Neural cell (in vitro differentiated cells): Measurements from ENCODE around the gene CASZ1. TPM values are rescaled to one million over a fixed set of nuclear protein-coding genes. Genes with fewer than 3 reads are reported as not detected.

ENCODE experiments used
- H2AFZ ChIP-seq: fragments of 200-600, 300-800 bp; sonication (generic), shearing (Covaris generic); 2 replicates; pipeline ENCODE4 v1.6.0; 2014; ENCODE audit warnings: low read depth, mild to moderate bottlenecking, antibody characterized with exemption, low read length, moderate library complexity
- H3F3A ChIP-seq: fragments of 200-600 bp; shearing (Covaris generic); 2 replicates; pipeline ENCODE4 v1.6.1; 2016; ENCODE audit warnings: mild to moderate bottlenecking, moderate library complexity, mixed read lengths, antibody characterized with exemption, low read length; ENCODE audit not compliant: insufficient read depth, poor library complexity, severe bottlenecking
- H3K27ac ChIP-seq: fragments of 200-600, 300-800 bp; sonication (generic), shearing (Covaris generic); 2 replicates; pipeline ENCODE4 v1.5.1; 2014; ENCODE audit warnings: mild to moderate bottlenecking, low read length, moderate library complexity
- H3K27me3 ChIP-seq: fragments of 300-800, 200-600 bp; sonication (generic), shearing (Covaris generic); 2 replicates; pipeline ENCODE4 v1.6.0; 2014; ENCODE audit warnings: mild to moderate bottlenecking, low read depth, low read length, moderate library complexity; ENCODE audit not compliant: insufficient read depth
- H3K36me3 ChIP-seq: fragments of 300-800, 200-600 bp; sonication (generic), shearing (Covaris generic); 2 replicates; pipeline ENCODE4 v1.5.1; 2014; ENCODE audit warnings: mild to moderate bottlenecking, antibody characterized with exemption, low read length, moderate library complexity; ENCODE audit not compliant: insufficient read depth
- H3K4me2 ChIP-seq: fragments of 300-800, 200-600 bp; sonication (generic), shearing (Covaris generic); 2 replicates; pipeline ENCODE4 v1.6.0; 2014; ENCODE audit warnings: mild to moderate bottlenecking, low read length
- H3K4me3 ChIP-seq: fragments of 300-800, 200-600 bp; sonication (generic), shearing (Covaris generic); 2 replicates; pipeline ENCODE4 v1.5.1; 2014; ENCODE audit warnings: mild to moderate bottlenecking, low read length, moderate library complexity
- H3K79me2 ChIP-seq: fragments of 200-600 bp; shearing (Covaris generic); replicated peaks from 2 replicates; pipeline ENCODE4 v1.6.0; 2014; ENCODE audit warnings: mild to moderate bottlenecking, low read length, moderate library complexity; ENCODE audit not compliant: insufficient read depth
- H3K9ac ChIP-seq: fragments of 300-800, 200-600 bp; sonication (generic), shearing (Covaris generic); 2 replicates; pipeline ENCODE4 v1.6.1; 2016; ENCODE audit warnings: mild to moderate bottlenecking, low read length, mixed read lengths
- H3K9me2 ChIP-seq: fragments of 200-600 bp; shearing (Covaris generic); 2 replicates; pipeline ENCODE4 v1.6.1; 2016; ENCODE audit warnings: mild to moderate bottlenecking, low read length, mixed read lengths; ENCODE audit not compliant: insufficient read depth
- H3K9me3 ChIP-seq: fragments of 200-600, 300-800 bp; sonication (generic), shearing (Covaris generic); 2 replicates; pipeline ENCODE4 v1.6.1; 2016; ENCODE audit warnings: mild to moderate bottlenecking, mixed run types, low read length, moderate library complexity, mixed read lengths
- H4K20me1 ChIP-seq: fragments of 200-600 bp; shearing (Covaris generic); 2 replicates; pipeline ENCODE4 v1.6.1; 2016; ENCODE audit warnings: mild to moderate bottlenecking, mixed run types; ENCODE audit not compliant: insufficient read depth
- CTCF ChIP-seq: fragments of 450-650 bp; IDR thresholded peaks from 2 replicates; pipeline ENCODE4 v1.5.1; 2014; ENCODE audit warnings: antibody characterized with exemption, mild to moderate bottlenecking, moderate library complexity; ENCODE audit not compliant: poor library complexity, severe bottlenecking
- EP300 ChIP-seq: fragments of 450-650 bp; conservative IDR thresholded peaks from 2 replicates; pipeline ENCODE4 v1.6.1; 2014; ENCODE audit warnings: antibody characterized with exemption, mild to moderate bottlenecking, moderate library complexity; ENCODE audit not compliant: poor library complexity, severe bottlenecking
- EZH2 ChIP-seq: fragments of 200-600, 300-800 bp; shearing (Covaris generic), sonication (generic); IDR thresholded peaks from 2 replicates; pipeline ENCODE4 v1.6.1; 2014; ENCODE audit warnings: antibody characterized with exemption, low read length, borderline replicate concordance, mild to moderate bottlenecking; ENCODE audit not compliant: insufficient read depth, poor library complexity, severe bottlenecking
- MXI1 ChIP-seq: fragments of 450-650 bp; conservative IDR thresholded peaks from 2 replicates; pipeline ENCODE4 v1.6.1; 2014; ENCODE audit warnings: antibody characterized with exemption, mild to moderate bottlenecking; ENCODE audit not compliant: poor library complexity, severe bottlenecking
- POLR2AphosphoS5 ChIP-seq: IDR thresholded peaks from 2 replicates; pipeline ENCODE4 v1.6.1; 2012
- RAD21 ChIP-seq: fragments of 450-650 bp; conservative IDR thresholded peaks from 2 replicates; pipeline ENCODE4 v1.6.1; 2014; ENCODE audit warnings: antibody characterized with exemption, mild to moderate bottlenecking, moderate library complexity
- REST ChIP-seq: IDR thresholded peaks from 2 replicates; pipeline ENCODE4 v1.6.1; 2012; ENCODE audit warnings: borderline replicate concordance
- SMC3 ChIP-seq: fragments of 450-650 bp; conservative IDR thresholded peaks from 2 replicates; pipeline ENCODE4 v1.6.1; 2014; ENCODE audit warnings: antibody characterized with exemption, mild to moderate bottlenecking, moderate library complexity; ENCODE audit not compliant: poor library complexity
- TAF1 ChIP-seq: IDR thresholded peaks from 2 replicates; pipeline ENCODE4 v1.6.1; 2012; ENCODE audit warnings: low read depth
- polyA plus RNA-seq: library from polyadenylated mRNA; depleted of rRNA; stranded (reverse); fragments of >200 nt; gene quantifications from 2 replicates; pipeline ENCODE4 v1.2.3, GENCODE V29; 2014

The CASZ1 gene
- polyA plus RNA-seq, 1 donor from 2014 or later, result 0.27 TPM

- no peak for TF ChIP-seq POLR2AphosphoS5
- no peak for TF ChIP-seq MXI1
- no peak for TF ChIP-seq TAF1
- no peak for TF ChIP-seq EZH2
- no peak for TF ChIP-seq EP300
- TF ChIP-seq CTCF, result no peak
- no peak for TF ChIP-seq SMC3
- no peak for TF ChIP-seq REST
- TF ChIP-seq RAD21, result no peak
- no peak overlapping the region for H3K9ac ChIP-seq
- H3K27ac ChIP-seq, result no peak overlapping the region
- no peak overlapping the region for H3K4me3 ChIP-seq
- H4K20me1 ChIP-seq, result no peaks in the 10 kb centered on the region
- H3K9me3 ChIP-seq, result no peaks in the 10 kb centered on the region
- no peaks in the 10 kb centered on the region for H3K36me3 ChIP-seq
- no peak overlapping the region for H2AFZ ChIP-seq
- no peaks in the 10 kb centered on the region for H3K79me2 ChIP-seq
- H3K27me3 ChIP-seq, result peaks cover 4% of the 10 kb centered on the region
- H3K9me2 ChIP-seq, result no peaks in the 10 kb centered on the region
- H3F3A ChIP-seq, result no peaks in the 10 kb centered on the region
- H3K4me2 ChIP-seq, result no peak overlapping the region
Measured at GRCh38 chr1:10832703-10833102, 36.3 kb upstream of the CASZ1 start.

- no peaks in the 10 kb centered on the region for H3K9me3 ChIP-seq
- H3K4me3 ChIP-seq, result no peak overlapping the region
- no peak overlapping the region for H3K9ac ChIP-seq
- no peaks in the 10 kb centered on the region for H3K79me2 ChIP-seq
- no peaks in the 10 kb centered on the region for H3K9me2 ChIP-seq
- H4K20me1 ChIP-seq, result no peaks in the 10 kb centered on the region
- no peak overlapping the region for H3K4me2 ChIP-seq
- H2AFZ ChIP-seq, result no peak overlapping the region
- no peaks in the 10 kb centered on the region for H3K36me3 ChIP-seq
- H3K27me3 ChIP-seq, result peaks cover 4% of the 10 kb centered on the region
- TF ChIP-seq RAD21, result no peak
- TF ChIP-seq CTCF, result no peak
- no peak for TF ChIP-seq EP300
- TF ChIP-seq REST, result no peak
- TF ChIP-seq TAF1, result no peak
- TF ChIP-seq EZH2, result no peak
- no peak for TF ChIP-seq MXI1
- TF ChIP-seq SMC3, result no peak
- no peak overlapping the region for H3K27ac ChIP-seq
- H3F3A ChIP-seq, result no peaks in the 10 kb centered on the region
Measured at GRCh38 chr1:10830961-10831668, 34.7 kb upstream of the CASZ1 start.
